H1 (cell line): Measurements from ENCODE around the gene GNL2. TPM values are rescaled to one million over a fixed set of nuclear protein-coding genes. Genes with fewer than 3 reads are reported as not detected.

Experiments
- BACH1 ChIP-seq: IDR thresholded peaks from 2 replicates; pipeline ENCODE4 v1.6.1; 2012; ENCODE audit warnings: low read length, improper control_type of control experiment
- CBX8 ChIP-seq: fragments of 300-800, 300-1000 bp; sonication (generic); IDR thresholded peaks from 2 replicates; pipeline ENCODE4 v1.7.1; 2016; ENCODE audit warnings: low read depth, low read length, borderline replicate concordance
- CEBPB ChIP-seq: IDR thresholded peaks from 2 replicates; pipeline ENCODE4 v1.6.1; 2012; ENCODE audit warnings: low read depth, low read length
- KDM1A ChIP-seq: fragments of 200-600, 300-600 bp; sonication (generic); IDR thresholded peaks from 2 replicates; pipeline ENCODE4 v1.7.1; 2016; ENCODE audit warnings: mild to moderate bottlenecking, low read length, borderline replicate concordance
- NRF1 ChIP-seq: IDR thresholded peaks from 2 replicates; pipeline ENCODE4 v1.6.1; 2011; ENCODE audit warnings: mild to moderate bottlenecking, low read depth, low read length, improper control_type of control experiment
- RFX5 ChIP-seq: IDR thresholded peaks from 2 replicates; pipeline ENCODE4 v1.6.1; 2011; ENCODE audit warnings: low read depth, low read length, improper control_type of control experiment, borderline replicate concordance
- TCF12 ChIP-seq: IDR thresholded peaks from 2 replicates; pipeline ENCODE4 v1.6.1; 2011; ENCODE audit warnings: low read depth, mild to moderate bottlenecking, low read length
- TEAD4 ChIP-seq: IDR thresholded peaks from 2 replicates; pipeline ENCODE4 v1.6.1; 2012; ENCODE audit warnings: low read depth, low read length, inconsistent platforms, mixed read lengths
- polyA plus RNA-seq, 7 experiments: library from polyadenylated mRNA; depleted of rRNA in 3 of 7; stranded (reverse) in 5 of 7; unstranded in 2 of 7; fragments of >200 nt in 5 of 7; fragments of 200-250 nt in 2 of 7; gene quantifications; 1 replicate in 5 of 7; 2 replicates in 1 of 7; 4 replicates in 1 of 7; pipeline versions ENCODE4 v1.2.1 to v1.2.3, GENCODE V29; 2011 to 2013; ENCODE audit warnings: missing spikeins in 2 of 7, mixed read lengths in 2 of 7
- total RNA-seq: library from RNA; stranded (reverse); fragmentation: NEBNext Ultra II Directional; extraction: Animal tissue kit (Norgen Biotek cat#: 25700); gene quantifications from 2 replicates; pipeline ENCODE4 v1.2.1, GENCODE V29; 2021
- TF ChIP-seq, protein P1 (sequence below): IDR thresholded peaks from 2 replicates; pipeline ENCODE4 v1.6.1; 2012; ENCODE audit warnings: inconsistent platforms

The GNL2 gene
- total and polyA plus RNA-seq, 2 of the 8 experiments (the other 6 are each of a cell fraction or from before 2014, with no cell fraction given): 22.2 to 88.3 TPM

DNA sequence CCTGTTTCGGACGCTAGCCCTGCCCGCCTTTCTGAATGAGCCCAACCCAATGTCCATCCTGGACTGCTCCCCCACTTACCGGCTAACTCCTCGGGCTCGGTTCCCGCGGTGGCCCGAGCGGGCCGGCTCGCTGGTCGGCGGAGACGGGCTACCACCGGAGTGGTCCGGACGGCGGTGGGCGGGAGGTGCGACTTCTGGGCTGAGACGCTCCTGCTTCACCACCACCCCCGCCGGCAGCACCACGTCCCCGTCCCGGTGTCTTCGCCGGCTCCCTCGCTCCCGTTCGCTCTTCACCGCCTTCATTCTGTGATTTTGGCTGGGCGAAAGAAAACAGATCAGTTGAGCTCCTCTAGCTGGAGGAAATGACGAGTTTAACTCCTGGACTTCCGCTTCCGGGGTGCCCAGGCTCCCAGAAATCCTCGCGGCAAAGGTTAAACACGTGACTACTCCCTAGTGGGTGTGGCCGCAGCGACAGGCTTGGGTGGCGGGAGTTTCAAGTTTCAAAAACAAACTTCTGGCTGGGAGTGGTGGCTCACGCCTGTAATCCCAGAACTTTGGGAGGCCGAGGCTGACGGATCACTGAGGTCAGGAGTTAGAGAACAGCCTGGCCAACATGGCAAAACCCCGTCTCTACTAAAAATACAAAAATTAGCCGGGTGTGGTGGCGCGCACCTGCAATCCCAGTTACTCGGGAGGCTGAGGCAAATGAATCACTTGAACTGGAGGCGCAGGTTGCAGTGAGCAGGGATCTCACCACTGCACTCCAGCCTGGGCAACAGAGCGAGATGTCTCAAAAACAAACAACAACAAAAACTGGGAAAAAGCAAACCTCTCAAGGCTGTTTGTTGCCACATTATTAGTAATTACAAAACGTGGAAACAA lies 41.6 kb downstream of the GNL2 start, which contains the start of gene SNIP1 (continued):
- TF ChIP-seq TCF12: no peak
- TF ChIP-seq TEAD4: no peak
- TF ChIP-seq NRF1: no peak
- TF ChIP-seq BACH1: no peak
- TF ChIP-seq KDM1A: peak; percentile 78; the same call in 1 of the 2 replicates
- TF ChIP-seq CEBPB: no peak
- TF ChIP-seq, protein P1, sequence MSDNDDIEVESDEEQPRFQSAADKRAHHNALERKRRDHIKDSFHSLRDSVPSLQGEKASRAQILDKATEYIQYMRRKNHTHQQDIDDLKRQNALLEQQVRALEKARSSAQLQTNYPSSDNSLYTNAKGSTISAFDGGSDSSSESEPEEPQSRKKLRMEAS: peak; percentile 49; the same call in 1 of the 2 replicates
- TF ChIP-seq RFX5: no peak
- no peak for TF ChIP-seq CBX8
- TF ChIP-seq, all 59 proteins: peak for 21
